ENCODE measurements around the gene AMOTL1.
A peak's percentile ranks its signal among the peaks of the same experiment; 100 is the strongest.
"Not testable (repeated sequence)": the region's sequence is repeated elsewhere in the genome, so short reads cannot be mapped to it uniquely, and the experiment has no call there.

The AMOTL1 gene

DNA sequence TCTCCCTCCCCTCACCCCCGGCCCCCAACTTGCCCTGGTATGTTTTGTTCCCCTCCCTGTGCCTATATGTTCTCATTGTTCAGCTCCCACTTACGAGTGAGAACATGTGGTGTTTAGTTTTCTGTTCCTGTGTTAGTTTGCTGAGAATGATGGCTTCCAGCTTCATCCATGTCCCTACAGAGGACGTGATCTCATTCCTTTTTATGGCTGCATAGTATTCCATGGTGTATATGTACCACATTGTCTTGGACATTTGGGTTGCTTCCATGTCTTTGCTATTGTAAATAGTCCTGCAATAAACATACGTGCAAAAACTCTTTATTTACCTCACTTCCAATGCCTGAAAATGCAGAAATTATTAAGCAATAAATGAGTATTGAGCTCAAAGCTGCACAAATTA, 85.1 kb downstream of the AMOTL1 start:
- H3K27me3 ChIP-seq (replicated peaks; ENCODE audit: control insufficient read depth, insufficient read depth, low read length); H3K4me3 ChIP-seq (ENCODE audit: low read length); H3K9ac ChIP-seq (ENCODE audit: low read length); H3K9me3 ChIP-seq (ENCODE audit: control insufficient read depth, low read length); H3K4me1 ChIP-seq (ENCODE audit: control insufficient read depth, insufficient read depth, low read length); DNase-seq (ENCODE audit: low read depth): not testable (repeated sequence)
- peaks cover 84% of the 10 kb centered on the region for H3K36me3 ChIP-seq (ENCODE audit: control insufficient read depth, insufficient read depth, low read length, severe bottlenecking)

GRCh38 chr11:94853836-94854235, 85.7 kb downstream of the AMOTL1 start:
- no peaks in the 10 kb centered on the region for H3K9me3 ChIP-seq (ENCODE audit: control insufficient read depth, low read length)
- no peak for DNase-seq (ENCODE audit: low read depth)
- H3K4me1 ChIP-seq (ENCODE audit: control insufficient read depth, insufficient read depth, low read length) = peaks cover 6% of the 10 kb centered on the region
- no peaks in the 10 kb centered on the region for H3K27me3 ChIP-seq (replicated peaks; ENCODE audit: control insufficient read depth, insufficient read depth, low read length)
- no peak overlapping the region for H3K4me3 ChIP-seq (ENCODE audit: low read length)
- H3K36me3 ChIP-seq (ENCODE audit: control insufficient read depth, insufficient read depth, low read length, severe bottlenecking) = peaks cover 87% of the 10 kb centered on the region
- H3K9ac ChIP-seq (ENCODE audit: low read length) = no peak overlapping the region

DNA sequence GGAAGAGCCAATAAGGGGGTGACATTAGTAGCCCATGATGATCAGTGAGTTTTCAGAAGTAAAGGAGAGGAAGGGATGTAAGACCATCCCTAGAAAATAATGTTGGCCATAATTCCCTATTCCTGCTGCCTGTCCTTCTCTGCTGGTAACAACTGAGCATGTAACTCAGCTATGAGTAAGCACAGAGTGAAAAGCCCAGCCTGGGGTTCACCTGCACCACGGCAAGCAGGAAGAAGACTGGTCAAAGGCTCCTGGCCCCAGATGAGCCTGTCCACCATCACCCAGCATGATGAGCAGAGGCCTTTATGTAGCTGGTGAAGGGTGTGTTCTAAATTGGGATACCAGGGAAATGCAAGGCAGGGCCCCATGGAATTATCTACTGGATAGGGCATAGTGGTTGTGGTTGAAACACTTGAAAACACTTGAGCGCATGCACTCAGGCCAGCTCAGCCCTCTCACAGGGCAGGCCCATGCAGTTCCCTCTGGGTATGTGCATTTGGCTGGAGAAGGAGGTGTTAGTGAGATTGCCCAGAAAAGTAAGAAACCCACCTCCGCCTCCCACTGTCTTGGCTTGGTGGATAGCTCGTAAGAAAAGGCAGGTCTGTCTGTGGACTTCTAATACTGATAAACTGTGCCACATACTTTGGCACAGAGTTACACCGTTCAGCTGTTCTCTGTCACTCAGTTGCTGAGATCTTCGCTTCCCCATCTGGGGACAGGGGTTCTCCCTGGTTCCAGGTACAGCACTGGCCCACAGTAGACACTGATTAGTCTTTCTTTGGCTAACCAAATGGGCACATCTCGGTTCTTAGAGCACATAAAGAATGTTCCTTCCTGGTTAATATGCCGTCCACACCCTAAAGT, 86.8 kb downstream of the AMOTL1 start:
- no peak overlapping the region for H3K4me3 ChIP-seq (ENCODE audit: low read length)
- H3K4me1 ChIP-seq (ENCODE audit: control insufficient read depth, insufficient read depth, low read length) = peaks cover 2% of the 10 kb centered on the region
- no peak for DNase-seq (ENCODE audit: low read depth)
- no peaks in the 10 kb centered on the region for H3K9me3 ChIP-seq (ENCODE audit: control insufficient read depth, low read length)
- H3K9ac ChIP-seq (ENCODE audit: low read length) = no peak overlapping the region
- H3K36me3 ChIP-seq (ENCODE audit: control insufficient read depth, insufficient read depth, low read length, severe bottlenecking) = peaks cover 98% of the 10 kb centered on the region
- H3K27me3 ChIP-seq (replicated peaks; ENCODE audit: control insufficient read depth, insufficient read depth, low read length) = no peaks in the 10 kb centered on the region

DNA sequence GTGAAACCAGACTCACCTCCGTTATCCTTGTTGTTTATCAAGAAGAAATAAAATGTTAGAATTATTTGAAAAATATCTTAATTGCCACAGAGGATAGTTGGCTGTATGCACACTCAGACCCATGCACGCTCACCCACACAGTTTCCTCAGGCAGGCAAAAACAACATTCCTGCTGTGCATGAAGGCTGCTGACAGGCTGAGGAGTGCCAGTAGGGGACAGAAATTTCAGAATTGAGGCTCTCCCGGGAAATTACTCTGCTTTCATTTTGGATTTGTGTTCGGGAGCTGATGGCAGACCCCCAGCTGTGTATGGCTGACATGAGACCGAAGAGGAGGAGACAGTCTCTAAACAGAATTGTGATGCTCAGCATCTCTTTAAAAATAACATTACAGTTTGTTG, 87.5 kb downstream of the AMOTL1 start:
- Histone ChIP-seq H3K9me3 (ENCODE audit: control insufficient read depth, low read length) (no peaks in the 10 kb centered on the region), H3K36me3 (ENCODE audit: control insufficient read depth, insufficient read depth, low read length, severe bottlenecking) (peaks cover 99% of the 10 kb centered on the region), H3K4me1 (ENCODE audit: control insufficient read depth, insufficient read depth, low read length) (no peaks in the 10 kb centered on the region), H3K4me3 (ENCODE audit: low read length) (no peak overlapping the region), H3K9ac (ENCODE audit: low read length) (no peak overlapping the region), H3K27me3 (replicated peaks; ENCODE audit: control insufficient read depth, insufficient read depth, low read length) (no peaks in the 10 kb centered on the region)
- no peak for DNase-seq (ENCODE audit: low read depth)

- Histone ChIP-seq H3K9me3 (ENCODE audit: control insufficient read depth, low read length) (no peaks in the 10 kb centered on the region), H3K36me3 (ENCODE audit: control insufficient read depth, insufficient read depth, low read length, severe bottlenecking) (peaks cover 99% of the 10 kb centered on the region), H3K4me1 (ENCODE audit: control insufficient read depth, insufficient read depth, low read length) (no peaks in the 10 kb centered on the region), H3K27me3 (replicated peaks; ENCODE audit: control insufficient read depth, insufficient read depth, low read length) (no peaks in the 10 kb centered on the region), H3K4me3 (ENCODE audit: low read length) (no peak overlapping the region), H3K9ac (ENCODE audit: low read length) (no peak overlapping the region)
- DNase-seq (ENCODE audit: low read depth) = no peak
Measured at GRCh38 chr11:94856443-94856842, 88.3 kb downstream of the AMOTL1 start.

- DNase-seq (ENCODE audit: low read depth) = no peak
- Histone ChIP-seq H3K4me1 (ENCODE audit: control insufficient read depth, insufficient read depth, low read length) (no peaks in the 10 kb centered on the region), H3K27me3 (replicated peaks; ENCODE audit: control insufficient read depth, insufficient read depth, low read length) (no peaks in the 10 kb centered on the region), H3K9ac (ENCODE audit: low read length) (no peak overlapping the region), H3K36me3 (ENCODE audit: control insufficient read depth, insufficient read depth, low read length, severe bottlenecking) (peaks cover 93% of the 10 kb centered on the region), H3K9me3 (ENCODE audit: control insufficient read depth, low read length) (no peaks in the 10 kb centered on the region), H3K4me3 (ENCODE audit: low read length) (no peak overlapping the region)
Measured at GRCh38 chr11:94857337-94857736, 89.2 kb downstream of the AMOTL1 start.

DNA sequence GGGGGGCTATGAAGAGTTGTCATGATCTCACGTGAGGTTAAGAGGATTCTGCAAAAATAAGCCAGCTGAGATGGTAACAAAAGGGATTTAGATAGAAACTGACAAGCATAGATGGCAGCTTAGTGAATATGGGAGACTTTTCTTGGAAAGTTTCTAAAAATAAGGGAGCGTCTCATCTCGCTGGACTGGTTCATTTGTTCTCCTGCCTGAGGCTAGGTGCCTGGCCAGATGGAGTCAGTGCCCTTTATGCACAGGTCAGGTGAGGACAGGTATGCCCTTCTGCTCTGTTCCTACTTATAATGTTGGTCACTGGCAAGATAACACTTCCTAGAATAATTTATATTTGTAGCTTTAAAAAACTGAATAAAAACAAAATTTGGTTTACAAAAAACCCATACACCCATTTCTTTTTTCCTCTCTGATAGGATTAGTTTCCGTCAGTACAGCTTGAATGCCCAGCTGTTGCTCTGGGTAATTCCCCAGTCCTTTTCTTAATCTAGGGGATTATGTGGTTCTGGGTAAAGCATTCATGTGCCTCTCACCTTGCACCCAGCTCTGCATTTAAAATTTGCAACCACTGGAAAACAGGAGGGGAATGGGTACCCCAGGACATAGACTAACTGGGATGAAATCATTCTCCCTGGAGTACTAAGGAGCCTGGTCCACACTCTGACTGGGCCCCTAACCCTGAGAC, 90.0 kb downstream of the AMOTL1 start:
- peaks cover 86% of the 10 kb centered on the region for H3K36me3 ChIP-seq (ENCODE audit: control insufficient read depth, insufficient read depth, low read length, severe bottlenecking)
- H3K4me3 ChIP-seq (ENCODE audit: low read length) = no peak overlapping the region
- H3K9me3 ChIP-seq (ENCODE audit: control insufficient read depth, low read length) = no peaks in the 10 kb centered on the region
- DNase-seq (ENCODE audit: low read depth) = no peak
- no peak overlapping the region for H3K9ac ChIP-seq (ENCODE audit: low read length)
- H3K4me1 ChIP-seq (ENCODE audit: control insufficient read depth, insufficient read depth, low read length) = no peaks in the 10 kb centered on the region
- no peaks in the 10 kb centered on the region for H3K27me3 ChIP-seq (replicated peaks; ENCODE audit: control insufficient read depth, insufficient read depth, low read length)

- Histone ChIP-seq H3K27me3 (replicated peaks; ENCODE audit: control insufficient read depth, insufficient read depth, low read length) (no peaks in the 10 kb centered on the region), H3K36me3 (ENCODE audit: control insufficient read depth, insufficient read depth, low read length, severe bottlenecking) (peaks cover 82% of the 10 kb centered on the region), H3K9ac (ENCODE audit: low read length) (no peak overlapping the region), H3K9me3 (ENCODE audit: control insufficient read depth, low read length) (no peaks in the 10 kb centered on the region), H3K4me1 (ENCODE audit: control insufficient read depth, insufficient read depth, low read length) (no peaks in the 10 kb centered on the region), H3K4me3 (ENCODE audit: low read length) (no peak overlapping the region)
- no peak for DNase-seq (ENCODE audit: low read depth)
Measured at GRCh38 chr11:94860333-94860732, 92.2 kb downstream of the AMOTL1 start.

DNA sequence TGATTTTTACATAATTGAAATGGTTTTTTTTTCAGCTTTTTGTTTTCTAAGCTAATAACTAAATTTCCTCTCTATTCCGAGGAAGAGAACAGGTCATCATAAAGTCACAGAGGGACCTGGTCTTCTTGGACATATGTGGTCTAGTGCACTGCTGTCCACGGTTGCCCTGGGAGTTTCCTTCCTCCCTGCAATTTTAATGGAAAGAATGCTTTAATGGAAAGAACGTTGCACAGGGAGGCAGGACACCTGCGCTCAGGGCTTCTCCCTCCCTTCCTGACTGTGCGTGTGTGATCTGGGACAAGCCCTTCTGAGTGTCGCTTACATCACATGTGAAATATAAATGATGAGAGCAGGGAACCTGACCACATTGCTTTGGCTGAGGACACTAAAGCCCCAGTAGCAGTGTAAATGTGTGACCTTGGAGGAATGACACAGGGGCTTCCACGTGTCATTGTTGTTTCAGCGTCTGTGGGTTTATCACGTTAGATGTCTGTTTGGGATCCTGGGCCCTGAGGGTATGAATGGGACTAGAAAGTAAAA, 93.2 kb downstream of the AMOTL1 start:
- no peaks in the 10 kb centered on the region for H3K9me3 ChIP-seq (ENCODE audit: control insufficient read depth, low read length)
- DNase-seq (ENCODE audit: low read depth) = no peak
- H3K4me1 ChIP-seq (ENCODE audit: control insufficient read depth, insufficient read depth, low read length) = no peaks in the 10 kb centered on the region
- no peak overlapping the region for H3K9ac ChIP-seq (ENCODE audit: low read length)
- no peak overlapping the region for H3K4me3 ChIP-seq (ENCODE audit: low read length)
- H3K27me3 ChIP-seq (replicated peaks; ENCODE audit: control insufficient read depth, insufficient read depth, low read length) = no peaks in the 10 kb centered on the region
- peaks cover 81% of the 10 kb centered on the region for H3K36me3 ChIP-seq (ENCODE audit: control insufficient read depth, insufficient read depth, low read length, severe bottlenecking)

- no peak overlapping the region for H3K9ac ChIP-seq (ENCODE audit: low read length)
Measured at GRCh38 chr11:94862926-94863880, 95.0 kb downstream of the AMOTL1 start.

More at GRCh38 chr11:94862926-94863880, 95.0 kb downstream of the AMOTL1 start:
- no peak overlapping the region for H3K4me3 ChIP-seq (ENCODE audit: low read length)
- no peaks in the 10 kb centered on the region for H3K27me3 ChIP-seq (replicated peaks; ENCODE audit: control insufficient read depth, insufficient read depth, low read length)
- peaks cover 81% of the 10 kb centered on the region for H3K36me3 ChIP-seq (ENCODE audit: control insufficient read depth, insufficient read depth, low read length, severe bottlenecking)
- peak; percentile 54 for DNase-seq (ENCODE audit: low read depth)
- H3K4me1 ChIP-seq (ENCODE audit: control insufficient read depth, insufficient read depth, low read length) = no peaks in the 10 kb centered on the region
- H3K9me3 ChIP-seq (ENCODE audit: control insufficient read depth, low read length) = no peaks in the 10 kb centered on the region

Data from adipocyte (in vitro differentiated cells).